SU-DHL-6 (cell line): Measurements from ENCODE around the gene RPL18A.

Source experiments
- CTCF ChIP-seq: fragments of 200-600 bp; sonication (generic); IDR thresholded peaks from one replicate; pipeline ENCODE4 v1.5.1; 2017; ENCODE audit warnings: antibody characterized with exemption, mild to moderate bottlenecking, low read length, moderate library complexity; ENCODE audit not compliant: insufficient read depth, poor library complexity, severe bottlenecking
- EZH2phosphoT487 ChIP-seq: fragments of 200-600 bp; sonication (generic), shearing (Covaris generic); conservative IDR thresholded peaks from 2 replicates; pipeline ENCODE4 v1.6.1; 2018; ENCODE audit warnings: mild to moderate bottlenecking, antibody characterized with exemption, low read length, moderate library complexity, mixed read lengths

DNA sequence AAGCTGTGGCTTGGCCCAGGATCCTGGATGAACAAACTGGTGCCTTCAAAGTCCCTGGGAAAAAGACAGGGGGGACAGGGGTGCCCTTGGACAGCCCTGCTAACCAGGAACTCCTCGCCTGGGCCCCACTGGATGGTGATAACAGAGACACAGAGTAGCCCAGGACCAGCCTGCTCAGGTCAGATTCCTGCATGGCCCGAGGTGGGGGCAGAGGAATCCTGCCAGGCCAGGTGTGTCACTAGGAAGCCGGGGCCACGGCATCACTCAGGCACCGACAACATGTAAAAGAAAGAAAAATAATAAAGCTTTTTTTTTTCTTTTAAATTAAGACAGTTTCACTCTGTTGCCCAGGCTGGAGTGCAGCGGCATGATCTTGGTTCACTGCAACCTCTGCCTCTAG, 5.6 kb upstream of the RPL18A start:
- TF ChIP-seq CTCF (no peak), EZH2phosphoT487 (no peak)
